Measurements from ENCODE around the gene IFFO2.

The IFFO2 gene

DNA sequence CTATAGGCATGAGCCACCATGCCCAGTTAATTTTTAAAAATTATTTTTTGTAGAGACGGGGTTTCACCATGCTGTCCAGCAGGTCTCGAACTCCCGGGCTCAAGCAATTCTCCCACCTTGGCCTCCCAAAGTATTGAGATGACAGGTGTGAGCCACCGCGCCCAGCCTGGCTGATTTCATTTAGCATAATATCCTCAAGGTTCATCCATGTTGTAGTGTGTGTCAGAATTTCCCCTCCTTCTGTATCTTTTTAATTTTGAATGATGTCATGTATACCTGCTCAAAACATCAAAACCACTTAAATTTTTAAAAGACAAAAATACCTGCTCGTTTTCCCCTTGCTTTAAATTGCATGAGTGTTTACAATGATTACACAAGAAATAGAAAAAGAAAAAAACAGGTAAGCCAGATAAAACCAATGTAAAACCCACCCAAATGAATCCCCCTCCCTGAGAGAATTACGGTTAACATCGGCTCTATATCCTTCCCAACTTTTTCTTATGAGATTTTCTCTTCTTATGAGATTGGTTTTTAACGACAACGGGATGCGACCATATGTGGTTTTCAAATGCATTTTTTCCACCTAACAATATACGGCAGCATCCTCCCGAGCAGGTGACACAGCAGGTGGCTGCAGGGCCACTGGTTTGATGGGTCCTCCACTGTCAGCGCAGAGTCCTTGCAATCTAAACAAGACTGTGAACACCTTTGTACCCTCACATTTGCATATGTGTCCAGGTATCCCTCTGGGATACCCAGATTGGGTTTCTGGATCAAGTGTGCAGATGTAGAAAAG, 22.1 kb downstream of the IFFO2 start:
- no peak for DNase-seq

DNA sequence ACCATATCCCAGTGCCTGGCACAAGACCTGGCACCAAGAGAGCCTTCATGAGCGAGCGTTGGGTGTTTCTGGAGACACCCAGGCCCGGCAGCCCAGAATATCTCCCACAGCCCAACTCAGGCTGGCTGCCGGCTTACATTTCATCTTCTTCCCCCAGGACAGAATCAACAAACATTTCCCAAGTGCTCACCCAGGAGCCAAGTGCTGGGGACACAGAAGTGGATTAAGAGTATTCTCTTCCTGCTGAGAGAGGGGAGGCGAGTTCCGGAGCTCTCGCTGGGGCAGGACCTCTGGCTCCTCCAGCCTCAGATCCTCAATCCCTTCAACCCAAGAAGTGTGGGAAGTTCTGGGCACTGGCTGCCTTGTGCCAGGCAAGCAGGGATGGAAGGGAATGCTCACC, 23.6 kb downstream of the IFFO2 start:
- DNase-seq: no peak

DNA sequence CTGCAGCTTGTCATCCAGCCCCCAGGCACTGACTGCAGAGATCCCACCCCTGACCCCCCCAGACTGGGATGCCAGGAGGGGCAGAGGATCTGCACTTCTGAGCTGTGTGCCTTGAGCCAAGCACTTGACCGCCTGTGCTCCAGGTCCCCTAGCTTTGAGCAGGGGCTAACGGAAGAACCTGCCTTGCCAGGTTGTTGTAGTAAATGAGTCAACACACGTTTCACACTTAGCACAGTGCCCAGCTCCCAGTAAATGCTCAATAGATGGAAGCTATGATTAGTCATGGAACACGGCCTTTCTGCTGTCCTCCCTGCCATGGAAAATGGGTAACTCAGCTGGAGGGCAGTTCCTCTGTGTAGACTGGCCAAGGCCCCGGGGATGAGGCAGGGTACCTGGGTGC, 24.1 kb downstream of the IFFO2 start:
- DNase-seq: no peak

DNA sequence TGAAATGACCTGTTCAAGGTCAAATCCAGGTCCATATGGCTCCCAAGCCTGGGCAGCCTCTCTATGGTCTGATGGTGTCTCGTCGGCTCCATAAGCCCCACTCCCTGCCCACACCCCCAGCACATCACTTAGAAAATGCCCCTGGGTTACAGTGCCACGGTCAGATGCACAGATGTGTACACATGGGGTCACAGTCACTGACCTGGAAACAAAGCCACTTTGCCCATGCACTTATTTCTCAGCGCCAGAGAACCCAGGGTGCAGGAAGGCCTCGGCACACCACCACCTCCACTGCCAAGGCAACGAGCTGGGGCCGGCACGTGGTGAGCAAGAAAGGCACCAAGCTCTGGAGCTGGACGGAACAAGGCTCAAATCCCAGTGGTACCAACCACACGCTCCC, 24.7 kb downstream of the IFFO2 start:
- DNase-seq: no peak

DNA sequence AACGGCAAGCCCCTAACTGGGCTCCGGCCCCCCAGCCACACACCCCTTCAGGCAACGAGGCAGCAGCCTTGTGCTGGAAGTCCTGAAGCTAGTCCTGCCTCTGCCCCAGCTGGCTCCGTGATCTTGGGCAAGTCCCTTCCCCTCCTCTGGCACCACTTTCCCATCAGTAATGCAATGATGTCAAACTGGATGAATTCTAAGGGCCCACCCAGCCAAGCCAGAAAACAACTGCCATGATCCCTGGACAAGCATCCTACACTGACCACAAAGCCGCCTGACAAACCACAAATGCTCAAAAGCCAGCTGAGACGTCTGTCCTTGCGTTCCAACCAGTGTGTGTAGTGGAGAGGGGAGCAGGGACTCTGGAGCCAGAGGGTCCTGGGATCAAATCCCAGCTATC, 26.8 kb downstream of the IFFO2 start:
- no peak for DNase-seq

DNA sequence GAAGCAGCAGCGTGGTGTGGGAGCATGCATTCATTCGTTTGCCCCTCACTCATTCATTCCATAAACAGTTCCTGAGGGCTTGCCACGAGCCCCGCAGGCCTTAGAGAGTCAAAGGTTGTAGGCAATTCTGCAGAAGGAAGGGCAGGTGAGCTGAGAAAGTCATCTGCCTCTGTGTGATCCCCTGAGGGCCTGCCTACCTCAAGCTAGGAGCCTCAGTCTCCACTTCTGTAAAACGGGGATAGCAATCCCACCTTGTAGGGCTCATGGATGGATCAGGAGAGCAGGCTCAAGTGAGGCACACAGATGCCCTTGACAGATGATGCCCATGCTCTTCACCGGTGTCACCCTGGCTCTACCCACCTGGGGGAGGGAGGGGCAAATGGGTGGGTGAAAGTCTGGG, 27.5 kb downstream of the IFFO2 start:
- DNase-seq: no peak

DNA sequence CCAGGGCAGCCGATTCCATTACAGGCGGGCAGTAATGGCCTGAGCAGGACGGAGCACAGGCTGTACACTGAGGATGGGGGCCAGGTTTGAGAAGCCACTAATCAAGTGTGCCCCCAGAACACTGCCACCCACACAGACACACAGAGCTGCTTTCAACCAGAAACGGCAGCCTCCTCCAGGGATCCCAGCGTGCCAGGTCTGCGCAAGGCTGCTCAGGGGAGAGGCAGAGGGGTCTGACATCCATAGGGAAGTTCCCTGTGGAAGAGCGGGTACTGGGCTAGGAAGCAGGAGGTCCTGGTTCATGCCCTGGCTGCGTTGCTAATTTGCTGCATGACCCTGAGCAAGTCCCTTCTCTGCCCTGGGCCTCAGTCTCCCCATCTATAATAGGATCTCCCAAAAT, 28.1 kb downstream of the IFFO2 start:
- no peak for DNase-seq

DNA sequence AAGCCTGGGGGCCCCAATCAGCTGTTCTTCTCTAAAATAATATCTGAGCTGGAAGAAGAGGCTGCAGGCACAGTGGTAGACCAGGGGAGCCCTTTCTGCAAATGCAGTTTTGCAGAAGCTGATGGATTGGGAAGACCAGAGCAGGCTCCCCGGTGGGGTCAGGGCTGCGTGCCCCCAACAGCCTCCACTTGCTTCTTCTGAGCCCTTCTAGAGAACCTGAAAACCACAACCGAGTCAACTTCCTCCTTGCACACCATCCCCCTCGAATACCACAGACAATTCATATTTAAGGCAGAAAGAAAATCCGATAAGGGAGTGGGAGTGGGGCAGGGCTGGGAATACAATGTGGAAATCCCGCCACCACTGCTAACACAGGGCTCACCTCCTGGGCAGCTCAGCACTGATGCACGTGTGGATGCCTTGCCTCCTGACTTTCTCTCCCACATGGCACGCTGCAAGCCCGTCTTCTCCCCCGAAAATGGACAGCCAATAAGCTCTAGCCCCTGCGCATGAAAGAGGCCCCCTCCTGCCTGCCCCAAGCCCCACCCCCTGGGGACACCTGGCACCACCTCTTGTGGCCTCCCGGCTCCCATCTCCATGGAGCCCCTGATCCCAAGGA, 28.7 kb downstream of the IFFO2 start:
- DNase-seq: no peak

DNA sequence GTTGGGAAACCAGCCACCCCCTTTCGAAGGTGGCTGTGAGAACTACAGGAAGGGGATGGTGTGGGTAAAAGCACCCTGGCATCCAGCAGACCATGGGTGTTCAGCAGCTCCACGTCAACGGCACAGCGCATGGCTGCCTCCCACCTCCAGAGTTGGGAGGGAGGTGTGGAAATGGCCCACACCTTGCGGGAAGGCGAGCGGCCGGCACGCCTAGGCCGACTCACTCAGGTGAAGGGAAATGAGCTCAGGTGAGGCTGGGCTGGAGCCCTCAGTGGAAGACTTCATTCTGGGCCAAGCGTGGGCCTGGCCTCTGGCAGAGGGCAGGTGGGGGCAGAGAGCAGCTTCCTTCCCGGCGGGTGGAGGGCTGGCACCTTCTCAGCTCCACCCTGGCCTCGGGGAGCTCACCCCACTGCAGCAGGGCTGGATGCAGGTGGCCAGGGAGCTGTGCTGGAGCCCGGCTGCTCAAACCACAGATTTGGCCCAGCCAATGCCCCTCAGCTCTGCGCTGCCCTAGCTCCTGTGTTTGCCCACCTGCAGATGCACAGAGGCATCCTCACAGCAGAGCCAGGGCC, 29.3 kb downstream of the IFFO2 start:
- DNase-seq: no peak

DNA sequence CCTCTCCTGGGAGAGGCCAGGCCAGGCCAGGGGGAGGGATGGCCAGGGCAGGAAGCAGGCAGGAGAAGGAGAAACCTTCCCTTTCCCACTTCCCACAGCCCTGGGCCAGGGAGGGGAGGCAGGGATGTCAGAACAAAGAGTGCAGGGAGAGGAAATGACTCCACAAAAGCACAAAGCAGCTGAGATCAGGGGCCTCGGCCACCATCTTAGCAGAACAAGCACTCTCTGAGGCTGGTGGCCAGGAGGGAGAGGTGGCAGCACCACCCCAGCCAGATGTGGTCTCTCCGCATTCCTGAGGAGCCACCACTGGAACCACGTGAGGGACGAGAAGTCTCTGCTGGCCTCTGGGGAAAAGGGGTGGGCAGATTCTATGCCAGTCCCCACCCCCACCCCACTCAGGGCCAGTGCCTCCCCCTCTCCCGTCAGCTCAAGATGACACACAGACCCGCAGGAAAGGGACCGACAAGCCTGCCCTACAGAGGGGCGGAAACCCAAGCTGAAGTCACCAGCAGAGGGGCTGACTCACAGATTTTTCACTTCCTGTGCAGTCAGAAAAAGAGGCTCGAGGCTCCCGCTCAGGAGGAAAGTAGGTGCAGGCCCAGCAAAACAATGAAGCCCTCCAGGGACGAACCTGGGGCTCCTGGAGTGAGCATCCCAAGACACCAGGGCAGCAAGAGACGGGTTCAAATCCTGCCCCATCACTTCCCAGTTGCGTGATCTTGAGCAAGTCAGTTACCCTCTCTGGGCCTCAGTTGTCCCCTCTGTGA, 30.0 kb downstream of the IFFO2 start:
- DNase-seq: no peak

DNA sequence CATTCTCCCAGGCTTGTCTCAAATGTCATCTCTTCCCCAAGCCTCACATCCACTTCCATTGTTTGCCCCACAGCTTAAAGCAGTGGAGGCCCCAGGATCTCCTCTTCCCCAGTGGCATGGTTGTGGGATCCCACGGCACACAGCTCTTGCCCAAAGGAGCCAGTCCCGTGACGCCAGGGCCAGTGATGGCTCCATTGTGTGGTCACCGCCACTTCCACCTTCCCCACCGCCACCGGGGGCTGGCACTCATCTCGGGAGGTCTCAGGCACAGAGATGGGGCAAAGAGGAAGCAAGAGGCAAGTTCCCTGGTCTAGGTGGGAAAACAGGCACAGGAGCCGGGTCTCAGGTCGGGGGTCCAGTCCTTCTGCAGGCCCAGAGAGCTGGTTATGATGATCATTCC, 31.2 kb downstream of the IFFO2 start:
- no peak for DNase-seq

DNA sequence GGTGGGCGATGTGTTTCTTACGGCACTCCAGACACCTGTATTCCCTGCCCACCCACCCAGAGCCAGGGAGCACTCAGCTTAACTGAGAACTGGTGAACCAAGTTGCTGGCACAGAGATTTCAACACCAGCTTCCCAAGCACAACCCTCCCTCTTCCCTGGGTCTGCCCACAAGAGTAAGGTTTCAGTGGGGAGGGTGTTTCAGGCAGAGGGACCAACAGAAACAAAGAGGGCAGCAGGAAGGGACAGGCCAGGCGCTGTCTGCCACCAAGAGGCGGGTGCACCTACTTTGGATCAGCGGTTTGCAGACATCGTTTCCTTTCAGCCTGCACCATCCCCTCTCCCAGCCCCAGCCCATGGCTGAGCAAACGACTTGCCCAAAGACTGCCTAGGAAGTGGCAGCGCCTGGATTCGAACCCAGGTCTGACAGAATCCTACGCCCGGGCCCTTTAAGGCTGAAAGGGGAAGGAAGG, 32.2 kb downstream of the IFFO2 start:
- no peak for DNase-seq

DNA sequence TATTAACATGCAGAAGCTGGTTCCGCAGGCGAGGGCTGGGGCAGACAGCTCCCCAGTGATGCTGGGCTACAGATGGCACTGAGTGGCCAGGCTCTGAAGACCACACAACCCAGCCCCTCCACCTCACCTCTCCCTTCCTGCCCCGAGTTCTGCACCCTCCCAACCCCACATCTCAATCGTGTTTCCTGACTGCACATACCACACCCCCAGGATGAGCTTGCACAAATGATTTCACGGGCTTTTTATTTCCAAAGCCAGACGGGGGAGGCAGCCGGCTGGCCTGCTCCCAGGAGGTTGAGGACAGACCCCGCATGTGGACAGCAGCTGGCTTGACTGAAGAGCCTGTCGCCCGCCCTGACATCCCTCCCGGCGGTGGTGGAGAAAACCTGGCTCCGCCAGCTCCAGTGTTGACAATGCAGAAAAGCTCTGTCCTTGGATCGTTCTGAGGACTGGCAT, 32.7 kb downstream of the IFFO2 start:
- peak; percentile 27 for DNase-seq

DNA sequence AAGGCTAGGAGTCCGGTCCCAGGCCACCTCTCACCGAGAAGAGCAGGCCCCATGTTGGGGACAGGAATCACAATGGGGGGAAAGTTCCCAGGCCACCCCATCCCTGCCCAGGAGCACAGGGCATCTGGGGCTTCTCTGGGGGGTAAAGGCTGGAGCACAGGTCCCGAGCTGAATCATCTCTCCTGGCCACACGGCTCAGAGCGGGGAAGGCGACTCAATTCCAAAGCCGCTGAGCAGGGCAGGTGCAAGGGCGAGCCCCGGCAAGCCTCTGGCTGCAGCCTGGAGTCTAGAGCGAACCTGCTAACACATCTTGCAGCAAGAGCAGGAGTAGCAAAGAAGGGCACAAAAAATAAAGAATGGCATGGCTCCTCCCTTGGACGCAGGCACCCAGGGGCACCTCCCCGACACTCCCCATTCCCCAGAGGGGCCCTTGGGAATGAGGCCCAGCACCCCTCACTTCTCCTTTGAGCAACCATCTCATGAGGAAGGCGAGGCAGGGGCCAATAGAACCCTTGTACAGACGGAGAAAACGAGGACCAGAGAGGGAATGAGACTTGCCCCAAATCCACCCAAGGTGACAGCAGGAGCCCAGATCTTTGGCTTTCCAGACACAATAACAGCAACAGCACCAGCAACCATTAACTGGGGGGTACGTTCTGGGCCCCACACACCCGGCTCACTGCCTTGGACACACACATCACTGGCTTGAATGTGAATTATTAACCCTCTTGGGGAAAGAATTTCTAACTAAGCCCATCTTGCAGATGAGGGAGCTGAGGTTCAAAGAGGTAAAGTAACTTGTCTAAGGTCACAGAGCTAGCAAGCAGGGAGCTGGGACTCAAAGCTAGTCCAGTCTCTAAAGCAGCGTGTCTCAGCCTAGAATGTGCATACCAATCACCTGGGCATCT, 33.4 kb downstream of the IFFO2 start:
- DNase-seq: no peak

DNA sequence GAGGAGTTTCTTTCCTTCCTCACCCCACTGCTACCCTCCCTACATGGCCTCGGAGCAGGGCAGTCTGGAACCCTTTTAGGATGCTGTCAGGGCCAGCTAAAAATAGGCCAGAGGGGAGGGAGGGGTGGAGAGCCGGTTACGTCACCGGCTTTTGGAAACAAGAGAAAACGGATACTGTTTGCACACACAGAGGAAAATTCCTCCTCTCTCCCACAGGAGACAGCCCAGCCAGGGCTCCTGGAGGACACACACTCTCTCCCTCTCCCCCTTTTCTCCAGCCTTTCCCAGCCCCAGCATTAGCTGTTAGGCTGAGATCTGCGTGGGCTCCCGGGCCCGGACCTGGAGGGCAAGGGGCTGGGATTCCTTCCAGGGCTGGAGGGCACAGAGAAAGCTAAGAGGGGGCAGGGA, 34.2 kb downstream of the IFFO2 start:
- peak; percentile 28 for DNase-seq

DNA sequence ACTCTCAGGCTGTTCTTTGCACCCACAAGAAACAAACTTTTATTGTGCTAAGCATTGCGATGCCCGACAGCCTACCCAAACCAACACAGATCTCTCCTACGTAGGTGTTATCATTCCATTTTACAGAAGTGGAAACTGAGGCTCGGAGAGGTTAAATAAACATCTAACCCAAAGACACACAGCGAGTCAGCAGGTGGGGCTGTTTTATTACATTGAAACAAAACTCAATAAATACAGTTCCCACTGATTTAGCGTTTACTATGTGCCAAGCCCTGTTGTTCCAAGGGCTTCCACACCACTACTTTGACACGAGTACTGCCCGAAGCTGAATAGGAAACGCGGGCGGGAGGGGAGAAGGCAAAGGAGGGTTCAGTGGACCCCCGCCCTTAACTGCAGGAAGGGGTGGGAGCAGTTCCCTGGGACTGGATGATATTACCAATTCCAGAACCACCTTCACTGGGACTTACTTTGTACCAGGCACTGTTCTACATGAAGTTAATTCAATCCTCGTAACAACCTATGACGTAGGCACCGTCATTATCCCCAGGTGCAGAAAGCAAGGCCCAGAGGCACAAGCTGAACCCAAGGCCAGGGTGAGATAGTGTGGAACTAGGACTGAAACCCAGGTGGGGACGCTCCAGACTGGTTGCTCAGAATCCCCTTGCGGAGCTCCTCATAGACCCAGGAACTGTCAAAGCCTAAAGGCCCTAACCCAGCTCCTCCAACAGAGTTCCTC, 34.8 kb downstream of the IFFO2 start:
- DNase-seq: no peak

DNA sequence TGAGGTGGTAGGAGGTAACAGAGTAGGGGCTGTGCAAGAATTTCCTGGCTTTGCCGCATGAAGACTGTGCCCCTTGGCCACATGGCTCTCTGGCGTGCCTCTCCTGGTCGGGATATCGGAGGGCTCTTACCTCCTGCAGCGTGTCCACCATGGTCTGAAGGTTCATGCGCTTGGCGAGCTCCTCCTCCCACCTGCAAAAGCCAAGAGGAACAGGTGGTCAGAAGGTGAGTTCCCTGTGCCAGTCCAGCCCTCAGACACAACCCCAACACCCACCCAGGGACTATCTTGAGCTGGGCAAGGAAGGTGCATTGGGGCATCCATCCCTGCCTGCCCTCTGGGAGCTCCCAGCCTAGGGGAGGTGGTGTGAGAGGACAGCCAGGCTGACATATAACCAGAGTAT, 35.5 kb downstream of the IFFO2 start:
- no peak for DNase-seq

DNA sequence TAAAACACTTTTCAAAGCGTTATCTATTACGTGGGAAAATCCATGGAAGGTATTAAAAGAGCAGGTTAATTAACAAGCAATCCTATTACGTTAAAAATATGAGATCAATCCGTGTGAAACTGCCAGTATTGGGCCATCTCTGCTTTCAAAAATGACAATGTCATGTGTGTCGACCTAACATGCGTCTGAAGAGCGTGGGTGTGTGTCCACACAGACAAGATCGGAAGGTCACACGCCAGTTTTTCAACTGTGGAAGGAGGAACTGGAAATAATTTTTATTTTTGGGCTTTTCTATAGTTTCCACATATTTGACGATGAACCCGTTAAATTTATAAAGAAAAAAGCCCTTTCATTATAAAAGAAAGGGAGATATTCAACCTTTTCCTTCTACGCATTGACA, 36.5 kb downstream of the IFFO2 start:
- DNase-seq: no peak

DNA sequence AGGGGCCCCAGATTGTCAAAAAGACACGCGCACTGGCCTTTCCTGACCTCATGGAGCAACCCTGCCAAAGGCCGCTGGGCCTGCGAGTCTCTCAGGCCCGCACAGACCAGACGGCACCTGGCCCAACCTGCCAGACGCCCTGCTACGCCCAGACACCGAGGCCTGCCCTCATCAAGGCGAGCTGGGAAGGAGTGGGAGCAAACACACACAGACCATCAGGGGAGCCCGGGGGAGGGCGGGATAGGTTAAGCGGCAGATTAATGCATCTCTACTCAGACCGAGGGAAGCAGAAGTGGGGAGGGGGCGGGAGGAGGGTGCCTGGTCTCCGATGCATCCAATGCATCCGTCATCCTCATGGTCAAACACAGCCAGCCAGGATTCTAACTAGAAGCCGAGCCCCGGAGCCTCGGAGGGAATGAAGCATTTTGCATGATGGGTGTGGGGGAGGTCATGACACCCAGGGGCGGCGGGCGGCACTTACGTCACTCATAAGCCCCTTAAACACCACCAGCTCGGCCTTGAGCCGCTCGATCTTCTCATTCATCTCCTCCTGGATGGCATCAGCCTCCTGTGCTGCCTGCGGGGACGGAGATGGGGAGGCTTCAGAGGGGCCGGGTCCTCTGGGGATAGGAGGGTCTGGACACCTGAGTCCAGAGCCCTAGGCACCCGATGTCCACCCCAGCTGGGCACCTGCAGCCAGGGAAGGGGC, 37.1 kb downstream of the IFFO2 start:
- no peak for DNase-seq

DNA sequence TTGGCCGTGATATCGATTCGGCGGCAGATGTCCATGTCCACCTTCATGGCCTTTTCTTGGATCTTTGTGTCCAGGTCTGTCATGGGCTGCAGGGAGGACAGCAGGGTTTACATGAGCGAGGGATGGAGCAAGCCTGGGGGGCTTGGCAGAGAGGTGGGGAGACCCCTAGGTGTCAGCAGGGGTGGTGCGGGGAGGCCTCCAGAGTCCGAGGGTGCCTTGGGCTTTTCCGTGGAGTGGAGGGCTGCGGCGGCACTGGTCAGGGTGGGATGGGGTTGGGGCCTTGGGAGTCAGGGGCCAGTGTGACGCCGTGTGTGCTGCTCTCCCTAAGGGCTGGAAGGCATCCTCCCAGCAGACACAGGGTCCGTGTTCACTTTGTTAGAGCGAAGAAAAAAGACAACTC, 38.1 kb downstream of the IFFO2 start:
- DNase-seq: no peak

Measured in NCI-H1694 treated with DMSO at 0.1 percent for 48 hours (cell line).